HG03342 (cell line): Measurements from ENCODE around the gene DNAJC4.

Experiments used
- ATAC-seq: cut with Tn5 transposase; IDR thresholded peaks from one replicate; pipeline ENCODE4 v1.9.1; 2021; ENCODE audit warnings: mild to moderate bottlenecking, moderate library complexity; ENCODE audit not compliant: unreplicated experiment

Gene DNAJC4

DNA sequence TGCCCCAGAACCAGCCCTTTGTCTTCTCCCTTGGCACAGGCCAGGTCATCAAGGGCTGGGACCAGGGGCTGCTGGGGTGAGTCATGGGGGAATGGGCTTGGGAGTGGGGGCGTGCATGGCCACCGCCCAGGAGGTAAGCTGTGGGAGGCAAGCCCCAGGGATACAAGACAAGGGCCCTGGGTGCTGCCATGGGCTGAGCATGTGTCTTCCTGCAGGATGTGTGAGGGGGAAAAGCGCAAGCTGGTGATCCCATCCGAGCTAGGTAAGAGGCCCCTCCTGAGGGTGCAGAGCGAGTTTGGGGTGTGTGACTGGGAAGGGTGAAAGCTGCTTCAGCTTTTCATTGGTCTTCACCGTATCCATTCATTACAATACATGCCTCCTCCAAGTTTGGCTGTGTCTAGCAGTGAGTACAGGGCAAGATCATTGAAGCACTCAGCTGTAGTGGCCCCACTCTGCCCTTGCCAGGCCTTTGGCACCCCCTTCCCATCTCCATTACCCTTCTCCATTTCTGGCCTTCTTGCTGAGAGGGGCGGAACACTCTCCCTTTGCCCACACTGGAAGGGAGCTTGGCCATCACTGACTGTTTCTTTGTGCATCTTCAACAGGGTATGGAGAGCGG, 13.0 kb downstream of the DNAJC4 start:
- ATAC-seq: no peak

DNA sequence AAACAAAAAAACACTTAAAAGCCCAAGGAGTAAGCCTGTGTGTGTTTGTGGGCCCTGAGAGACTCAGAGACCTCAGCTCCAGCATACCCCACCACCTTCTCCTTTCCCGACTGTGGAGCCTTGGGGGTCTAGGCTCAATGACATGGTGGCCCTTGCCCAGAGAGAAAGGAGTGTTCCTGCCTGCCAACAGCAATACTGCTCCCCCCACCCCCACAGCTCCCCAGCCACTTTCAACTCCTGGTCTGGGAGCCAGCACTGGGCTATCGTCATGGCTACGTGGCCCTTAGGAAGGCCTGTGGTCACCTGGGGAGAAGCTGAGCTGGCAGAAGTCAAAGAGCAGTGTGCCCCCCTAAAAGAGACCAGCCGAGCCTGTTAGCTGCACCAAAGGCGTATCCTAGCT, 13.8 kb downstream of the DNAJC4 start:
- no peak for ATAC-seq

DNA sequence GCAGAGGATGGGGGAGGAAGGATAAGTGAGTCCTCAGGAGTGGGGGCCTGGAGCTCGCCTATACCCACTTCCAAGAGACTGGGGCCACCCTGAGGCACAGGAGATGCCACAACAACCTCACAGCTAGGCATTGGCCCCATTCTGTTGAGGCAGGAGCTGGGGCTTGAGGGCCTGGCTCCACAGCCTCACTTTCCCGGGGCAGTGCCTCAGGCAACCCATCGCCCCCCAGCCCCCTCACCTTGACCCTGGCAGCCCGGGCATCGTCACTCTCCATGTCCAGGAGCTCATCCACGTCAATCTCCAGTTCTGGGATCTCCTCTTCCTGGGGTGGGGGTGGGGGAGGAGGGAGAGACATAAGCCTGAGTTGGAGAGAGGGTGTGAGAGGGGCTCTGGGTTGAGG, 14.6 kb downstream of the DNAJC4 start:
- ATAC-seq: no peak

DNA sequence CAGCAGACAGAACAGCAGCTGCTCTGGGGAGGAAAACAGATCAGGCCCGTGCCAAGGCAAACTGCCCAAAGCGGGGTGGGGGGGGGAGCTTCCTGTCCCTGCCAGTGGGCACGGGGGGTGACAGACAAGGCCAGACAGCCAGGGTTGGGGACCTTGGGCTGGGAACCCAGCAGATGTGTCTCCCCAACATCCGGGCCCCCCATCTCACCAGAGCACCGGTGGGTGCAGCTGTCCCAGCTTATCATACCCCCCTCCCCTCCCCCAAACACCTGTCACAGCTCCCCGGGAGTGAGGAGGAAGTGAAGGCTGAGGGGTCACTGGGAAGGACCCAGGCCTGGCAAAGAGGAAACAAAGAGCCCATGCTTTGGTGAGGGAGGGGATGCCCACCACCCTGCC, 15.1 kb downstream of the DNAJC4 start:
- ATAC-seq: no peak

DNA sequence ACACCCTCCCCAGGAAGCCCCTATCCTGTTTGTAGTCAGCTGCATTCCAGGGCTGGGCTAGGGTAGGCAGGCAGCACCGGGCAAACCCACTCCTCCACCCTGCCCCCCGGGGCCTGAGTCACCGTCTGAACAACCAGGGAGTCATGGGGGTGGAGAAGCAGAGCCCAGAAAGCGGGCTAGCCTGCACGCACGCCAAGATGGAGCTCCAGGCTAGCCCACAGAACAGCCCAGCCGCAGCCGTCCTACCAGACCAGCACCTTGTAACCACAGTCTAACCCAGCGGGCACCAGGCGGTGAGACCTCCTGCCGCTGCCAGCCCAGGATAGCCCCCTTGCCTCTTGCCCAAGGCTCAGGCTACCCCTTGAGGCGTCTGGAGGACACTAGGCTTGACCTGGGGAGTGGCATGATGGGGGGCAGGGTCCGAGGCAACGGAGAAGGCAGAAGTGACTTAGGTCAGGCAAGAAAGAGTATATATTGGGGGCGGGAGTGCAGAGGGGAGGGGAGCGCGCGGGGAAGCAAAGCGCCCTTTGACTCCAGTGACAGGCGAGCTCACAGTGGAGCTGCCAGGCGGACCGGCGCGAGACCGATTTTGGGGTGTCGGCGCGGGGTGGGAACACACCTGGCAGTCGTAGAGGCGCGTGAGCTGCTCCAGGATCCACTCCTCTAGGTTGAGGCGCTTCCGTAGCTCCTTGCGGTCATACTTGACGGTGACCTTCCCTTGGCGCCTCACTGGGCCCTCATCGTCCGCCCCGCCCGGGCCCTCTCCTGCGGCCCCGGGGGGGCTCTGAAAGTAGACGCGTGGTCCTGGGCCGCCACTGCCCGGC, 15.7 kb downstream of the DNAJC4 start:
- ATAC-seq: no peak

DNA sequence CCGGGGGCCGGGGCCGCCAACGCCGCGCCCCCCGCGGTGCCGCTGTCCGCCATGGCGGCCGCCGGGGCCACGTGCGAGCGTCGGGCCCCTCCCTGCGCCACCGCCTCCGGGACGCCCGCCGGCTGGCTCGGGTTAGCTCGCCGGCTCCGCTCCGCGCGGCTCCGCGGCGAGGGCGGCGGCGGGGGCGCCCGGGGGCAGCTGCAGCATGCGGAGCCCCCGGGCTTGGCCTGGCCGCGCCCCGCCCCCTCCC, 16.2 kb downstream of the DNAJC4 start:
- ATAC-seq: peak; percentile 15

DNA sequence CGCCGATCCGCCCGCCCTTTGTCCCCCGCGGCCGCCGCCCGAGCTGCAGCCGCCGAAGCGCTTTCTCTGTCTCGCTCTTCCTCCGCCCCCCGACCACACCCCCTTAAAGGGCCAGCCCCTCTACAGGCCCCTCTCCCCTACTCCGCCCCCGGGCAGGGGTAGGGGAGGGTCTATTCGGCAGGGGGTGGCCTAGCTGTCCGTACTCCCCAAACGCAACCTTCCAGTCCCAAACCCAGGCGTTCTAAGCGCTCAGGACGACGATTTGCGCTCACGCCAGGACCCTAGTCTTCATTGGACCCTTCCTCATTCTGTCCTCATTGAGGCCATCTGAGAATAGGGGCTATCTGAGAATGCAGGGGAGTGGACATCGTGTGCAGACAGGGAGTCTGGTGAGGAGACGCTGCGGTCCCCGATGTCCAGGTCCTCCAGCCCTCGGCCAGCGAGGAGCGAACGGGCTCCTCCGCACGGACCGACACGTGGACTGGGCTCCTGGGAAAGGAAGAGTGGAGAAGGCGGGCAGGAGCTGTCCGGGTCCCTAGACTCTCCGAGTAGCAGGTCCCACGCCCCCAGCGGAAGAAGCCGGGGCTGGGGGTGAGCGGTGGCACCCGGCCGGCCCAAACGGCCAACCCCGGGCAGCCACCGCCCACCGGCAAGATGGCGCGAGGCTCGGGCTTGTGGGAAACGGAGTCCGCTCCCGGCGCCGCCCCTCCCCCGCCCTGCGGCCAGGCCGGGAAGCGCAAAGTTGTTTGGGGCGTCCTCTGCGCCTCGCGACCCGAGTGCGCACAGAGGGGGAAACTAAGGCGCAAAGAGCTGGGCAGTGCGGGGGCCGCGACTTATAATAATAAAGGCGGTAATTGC, 16.8 kb downstream of the DNAJC4 start, which contains the start of gene PPP1R14B:
PPP1R14B (minus strand) TSS at position 73 of the 858 bp plus-strand sequence. CDS start 270 bp downstream, outside the sequence.
- peak; percentile 27 for ATAC-seq

DNA sequence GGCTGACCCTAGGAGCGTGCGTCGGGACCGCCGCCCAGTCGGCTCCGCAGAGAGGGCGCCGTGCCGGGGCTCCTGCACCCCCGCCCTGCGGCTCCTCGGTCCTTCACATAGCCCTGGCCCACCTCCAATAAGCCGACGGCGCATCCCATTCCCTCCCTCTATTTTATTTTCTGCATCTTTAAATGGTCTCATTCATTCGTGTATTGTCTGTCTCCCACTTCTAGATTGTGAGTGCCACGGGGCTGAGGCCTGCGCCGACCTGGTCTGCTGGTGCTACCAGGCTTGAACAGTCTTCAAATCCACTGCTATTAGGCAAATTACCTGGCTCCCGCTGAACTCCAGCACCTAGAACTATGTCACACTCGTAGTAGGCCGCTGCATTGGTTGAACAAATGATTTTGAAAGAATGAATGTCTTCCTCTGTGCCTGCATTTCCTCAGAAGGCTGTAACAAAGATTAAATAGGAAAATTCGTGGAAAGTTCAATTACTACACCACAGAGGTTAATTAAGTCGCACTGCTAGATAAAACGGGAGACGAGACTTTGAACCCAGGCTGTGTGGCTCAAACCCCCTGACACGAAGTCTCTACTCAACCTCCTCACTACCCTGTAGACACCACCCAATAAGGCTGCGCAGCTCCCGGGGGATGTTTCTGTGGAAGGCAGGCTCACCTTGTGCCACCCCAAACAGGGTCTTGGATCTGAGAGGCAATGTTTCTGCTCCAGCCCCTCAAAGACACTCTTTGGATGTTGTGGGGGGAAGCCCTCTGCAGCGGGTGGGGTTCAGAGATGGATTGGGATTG, 17.6 kb downstream of the DNAJC4 start:
- ATAC-seq: no peak

DNA sequence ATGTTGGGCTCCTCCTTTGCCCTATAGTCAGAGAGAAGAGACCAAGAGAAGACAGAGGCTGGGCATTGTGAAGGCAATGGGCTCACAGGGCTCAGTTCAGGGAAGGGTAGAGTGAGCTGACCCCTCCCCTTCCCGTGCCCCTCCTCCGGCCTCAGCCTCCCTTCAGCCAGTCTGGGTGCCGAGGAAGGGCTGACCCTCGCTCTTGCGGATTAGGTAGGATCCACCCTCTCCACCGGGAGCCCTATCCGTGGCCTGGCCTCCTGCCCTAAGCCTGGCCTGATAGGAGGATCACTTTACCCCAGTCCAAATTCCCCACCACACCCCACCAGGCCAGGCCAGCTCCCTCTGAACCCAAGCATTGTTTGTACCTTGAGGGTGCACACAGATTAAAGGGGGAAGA, 18.2 kb downstream of the DNAJC4 start:
- no peak for ATAC-seq

DNA sequence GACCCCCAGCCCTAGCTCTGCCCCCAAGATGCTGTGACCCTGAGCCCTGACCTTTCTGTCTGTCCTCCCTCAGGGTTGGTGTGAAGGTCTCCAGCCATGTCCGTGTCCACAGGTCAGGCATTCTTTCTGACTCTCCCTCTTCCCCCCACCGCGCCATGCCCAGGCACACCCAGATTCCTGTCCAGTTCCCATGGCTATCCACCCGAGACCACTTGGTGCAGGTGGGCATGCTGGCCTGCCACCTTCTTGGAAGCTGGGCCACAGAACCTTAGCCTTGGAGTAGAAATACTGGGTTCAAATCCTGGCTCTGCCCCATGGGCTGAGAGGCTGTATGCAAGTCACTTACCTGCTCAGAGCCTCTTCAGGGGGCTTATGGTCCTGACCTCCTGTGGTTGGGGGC, 18.7 kb downstream of the DNAJC4 start:
- no peak for ATAC-seq

DNA sequence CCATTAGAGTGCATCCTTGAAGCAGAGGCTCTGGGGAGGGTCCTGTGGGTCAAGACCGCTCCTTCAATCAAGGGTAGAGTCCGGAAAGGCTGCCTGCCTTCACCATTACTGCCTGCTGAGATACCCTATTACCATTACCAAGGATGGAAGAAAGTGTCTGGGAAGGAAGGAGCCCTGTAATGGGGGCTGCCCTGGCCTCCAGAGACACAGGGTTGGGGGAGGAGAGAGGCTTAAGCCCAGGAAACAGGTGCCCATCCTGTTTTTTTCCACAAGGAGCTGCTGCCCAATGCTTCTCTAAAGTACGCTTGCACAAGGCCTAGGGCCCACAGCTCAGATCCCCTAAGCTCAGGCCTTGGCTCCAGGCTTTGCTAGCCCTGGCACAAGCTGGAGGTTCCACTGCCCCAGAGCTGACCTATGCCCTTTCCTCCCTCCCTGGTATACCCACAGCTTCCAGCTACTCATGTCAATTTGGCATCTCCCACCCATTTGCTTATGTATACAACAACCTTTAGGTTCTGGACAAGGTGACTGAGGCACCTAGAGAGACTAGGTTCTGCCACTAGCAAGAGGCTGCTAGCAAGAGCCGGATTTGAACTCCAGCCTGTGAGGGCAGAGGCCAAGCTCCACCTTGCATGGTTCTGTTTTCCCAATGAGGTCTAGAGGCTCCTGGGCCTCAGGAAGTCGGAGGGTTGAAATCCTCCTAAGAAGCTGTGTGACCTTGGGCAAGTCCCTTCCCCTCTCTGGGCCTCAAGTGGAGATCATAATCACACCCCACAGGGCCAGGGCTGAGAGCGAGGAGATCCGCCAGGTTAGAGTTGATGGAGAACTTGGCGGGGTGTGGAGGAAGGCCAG, 19.4 kb downstream of the DNAJC4 start:
- no peak for ATAC-seq

DNA sequence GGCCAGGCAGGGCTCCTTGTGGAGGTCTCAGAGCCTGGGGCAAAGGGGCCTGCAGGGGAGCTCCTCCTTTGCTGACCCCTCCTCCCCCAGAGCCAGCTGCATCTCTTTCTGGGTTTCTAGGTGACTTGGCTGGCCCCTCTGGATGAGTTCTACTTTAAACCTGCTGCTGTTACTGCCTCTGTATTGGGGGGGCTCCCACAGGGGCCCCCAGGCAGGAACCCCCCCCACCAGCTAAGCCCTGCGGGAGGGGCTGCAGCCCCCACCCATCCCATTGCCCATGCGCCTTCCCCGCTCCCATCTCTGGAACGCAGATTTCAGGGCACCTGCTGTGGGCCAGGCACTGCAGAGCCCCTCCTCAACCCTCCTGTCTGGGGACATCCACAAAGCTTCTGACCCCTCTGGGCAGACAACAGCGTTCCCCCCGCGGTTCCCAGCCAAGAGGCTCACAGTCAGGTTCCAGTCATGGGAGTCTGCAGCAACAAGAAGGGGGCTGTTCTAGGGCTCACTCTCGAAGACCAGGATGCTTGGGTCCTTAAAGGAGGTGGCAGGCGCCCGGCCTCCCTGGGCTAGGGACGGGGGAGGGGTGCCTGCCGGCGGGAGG, 20.2 kb downstream of the DNAJC4 start:
- ATAC-seq: no peak

DNA sequence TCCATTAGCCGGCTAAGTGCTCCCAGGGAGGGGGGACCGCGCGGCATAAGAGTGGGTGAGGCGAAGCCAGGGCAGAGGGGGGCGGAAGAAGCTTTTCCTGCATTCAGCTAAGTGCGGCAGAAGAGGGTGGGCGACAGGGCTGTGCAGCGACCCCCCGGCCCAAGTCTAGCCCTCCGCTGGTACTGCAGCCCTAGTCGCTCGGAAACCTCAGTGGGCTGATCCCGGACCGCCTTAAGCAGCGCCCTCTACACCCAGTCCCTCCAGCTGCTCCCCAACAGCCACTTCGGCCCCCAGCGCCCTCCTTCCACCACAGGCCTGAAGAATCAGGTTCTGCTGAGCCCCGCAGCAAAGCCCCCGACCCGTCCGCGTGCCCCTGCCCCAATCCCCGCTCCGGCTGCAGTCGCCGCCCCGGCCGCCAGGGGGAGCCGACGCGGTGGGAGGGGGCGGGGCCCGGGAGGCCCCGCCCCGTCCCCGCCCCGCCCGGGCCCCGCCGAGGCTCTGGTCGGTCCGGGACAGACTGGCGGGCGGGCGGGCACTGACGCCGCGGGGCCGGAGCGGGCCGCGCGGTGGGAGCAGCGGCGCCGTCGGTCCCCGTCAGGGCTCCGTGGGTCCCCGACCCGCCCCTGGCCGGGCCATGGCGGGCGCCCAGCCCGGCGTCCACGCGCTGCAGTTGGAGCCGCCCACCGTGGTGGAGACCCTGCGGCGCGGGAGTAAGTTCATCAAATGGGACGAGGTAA, 20.8 kb downstream of the DNAJC4 start, which contains the start of gene PLCB3:
PLCB3 (plus strand) TSS at position 515 of the 737 bp plus-strand sequence; CDS start at position 635, 120 bp downstream.
- peak; percentile 39 for ATAC-seq

DNA sequence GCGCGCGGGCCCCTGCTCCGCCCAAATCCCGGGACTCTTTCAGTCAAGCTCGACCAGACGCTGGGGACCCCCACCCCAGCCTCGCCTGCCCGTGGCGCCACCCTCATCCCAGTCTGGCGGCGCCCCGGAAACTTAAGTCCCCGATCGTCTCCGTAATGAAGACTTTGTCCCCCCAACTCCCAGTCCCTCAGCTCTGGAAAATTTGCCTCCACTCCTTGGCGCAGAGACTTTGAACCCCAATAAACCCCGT, 21.3 kb downstream of the DNAJC4 start:
- no peak for ATAC-seq

DNA sequence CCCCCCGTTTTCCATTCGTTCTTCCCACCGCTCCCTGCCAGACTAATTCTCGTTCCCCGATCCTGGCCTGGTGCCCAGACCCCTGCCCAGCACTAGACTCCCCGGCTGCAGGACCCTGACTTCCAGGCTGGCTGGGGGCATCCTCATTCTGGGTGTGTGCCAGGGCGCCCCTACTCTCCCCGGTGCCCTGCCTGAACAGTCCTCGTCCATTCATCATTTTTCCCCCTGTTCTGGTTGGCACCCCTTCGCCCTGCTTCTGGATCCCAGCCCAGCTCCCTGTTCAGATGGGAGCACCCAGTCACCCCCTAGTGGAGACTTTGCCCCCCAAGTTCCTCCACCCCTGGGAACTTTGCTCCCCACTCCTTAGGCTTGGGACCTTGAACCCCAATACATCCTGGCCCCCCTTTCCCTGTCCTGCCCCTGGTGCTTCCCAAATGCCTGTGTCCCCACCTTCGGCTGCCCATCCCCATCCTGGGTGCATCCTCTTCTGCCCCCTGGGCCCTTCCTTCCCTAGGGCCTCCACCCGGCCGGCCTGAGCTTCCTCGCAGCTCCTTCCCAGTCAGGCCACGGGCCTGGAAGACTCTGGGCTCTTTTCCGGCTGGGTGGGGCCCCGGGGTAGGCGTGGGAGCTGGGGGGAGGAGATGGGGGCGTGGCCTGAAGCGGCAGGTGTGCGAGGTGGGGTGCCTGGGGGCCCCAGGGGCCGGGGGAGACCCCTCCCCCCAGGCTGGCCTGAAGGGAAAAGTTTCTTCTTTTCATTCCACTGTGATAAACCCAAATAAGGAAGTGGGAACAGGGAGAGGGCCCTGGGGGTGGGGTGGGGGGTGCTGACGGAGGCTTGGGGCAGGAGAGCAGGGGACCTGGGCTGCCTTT, 21.9 kb downstream of the DNAJC4 start:
- ATAC-seq: no peak

DNA sequence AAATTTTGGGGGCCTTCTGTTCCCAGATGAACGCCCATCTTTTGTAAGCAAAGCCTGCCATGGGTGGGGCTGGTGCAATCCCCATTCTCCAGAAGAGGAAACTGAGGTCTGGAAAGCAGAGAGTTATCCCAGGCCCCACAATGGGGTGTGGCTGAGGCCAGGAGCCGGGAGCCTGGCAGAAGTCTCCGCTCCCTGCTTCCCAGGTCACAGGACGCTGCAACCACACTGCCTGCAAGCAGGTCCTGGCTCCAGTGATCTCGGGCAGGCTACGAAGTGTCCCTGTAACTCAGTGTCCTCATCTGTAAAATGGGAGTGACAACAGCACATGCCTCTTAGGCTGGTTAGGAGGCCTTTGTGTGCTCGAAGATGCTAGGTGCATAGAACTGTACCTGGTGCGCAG, 22.7 kb downstream of the DNAJC4 start:
- no peak for ATAC-seq

DNA sequence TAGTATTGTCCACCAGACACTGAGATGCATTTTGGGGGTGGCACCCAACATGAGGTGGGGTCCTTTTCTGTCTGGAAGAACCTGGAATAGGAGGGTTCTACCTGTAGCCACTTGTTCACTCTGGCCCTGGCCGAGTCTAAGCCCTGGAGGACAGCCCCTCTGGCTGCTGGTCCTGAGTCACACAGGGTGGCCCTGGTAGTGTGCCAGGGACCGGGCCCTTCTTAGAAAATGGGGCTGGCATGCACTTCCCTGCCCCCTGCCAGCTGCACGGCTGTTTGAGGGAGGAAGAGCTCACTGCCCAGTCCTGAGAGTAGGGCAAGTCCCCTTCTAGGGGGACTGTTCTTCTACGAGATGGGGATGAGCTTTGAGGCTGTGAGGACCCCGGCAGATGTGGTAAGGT, 23.1 kb downstream of the DNAJC4 start:
- ATAC-seq: no peak

DNA sequence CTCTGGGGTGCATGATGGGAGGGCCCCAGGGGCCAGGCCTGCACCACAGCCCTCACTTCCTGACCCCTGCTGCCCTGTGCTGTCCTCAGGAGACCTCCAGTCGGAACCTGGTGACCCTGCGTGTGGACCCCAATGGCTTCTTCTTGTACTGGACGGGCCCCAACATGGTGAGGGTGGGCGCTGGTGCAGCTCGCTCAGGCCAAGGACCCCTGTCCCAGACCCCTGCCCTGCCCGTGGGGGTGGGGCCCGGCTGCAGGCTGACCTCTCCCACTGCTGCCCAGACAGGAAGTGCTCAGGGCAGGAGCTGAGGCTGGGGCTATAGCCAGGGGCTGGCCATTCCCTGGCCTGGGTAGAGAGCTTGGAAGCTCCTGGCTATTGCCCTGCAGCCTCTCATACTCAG, 24.0 kb downstream of the DNAJC4 start:
- no peak for ATAC-seq
